Heart left ventricle (tissue), 13 donors: Measurements from ENCODE around the gene CCNA2.

ENCODE experiments used
- POLR2A ChIP-seq, 2 donors: fragments of 450-650 bp; IDR thresholded peaks; one replicate each; pipeline ENCODE4 v1.6.1; 2017; ENCODE audit warnings: antibody characterized with exemption in 2 of 2, mild to moderate bottlenecking in 2 of 2, moderate library complexity in 2 of 2
- TF ChIP-seq, protein P1 (sequence below), 12 donors: fragments of 200-600 bp; sonication (generic) in 4 of 12; IDR thresholded peaks; one replicate each; pipeline versions ENCODE4 v1.5.0 to v1.8.0; 2018 to 2022; ENCODE audit warnings: antibody characterized with exemption in 12 of 12, mild to moderate bottlenecking in 5 of 12
- donor health status: ischemic (EF 13 %, LVEDD 7.1; RV severe dilation, severe dysfunction).
- donor health status: DM: no; HTN: yes; CAD: no.
- donor health status: DM: no; HTN: no; CAD: no.
- donor health status: ischemic (EF 25% LVEDD 6.9; RV normal size, moderate dysfunction).
- donor health status: ischemic (EF 25% LVEDD 5.7; RV mildly dilated, moderate dysfunction).
- donor health status: ischemic (EF 35%, LVEDD 5.7; RV mildly dilated, moderate dysfunction).
- donor health status: nonischemic (EF 11% LVEDD 7.7; RV severe dilation, severe dysfunction).
- donor health status: DM: yes; HTN: yes; CAD: no.
- donor health status: PGD.
- donor health status: ischemic (EF 29% LVEDD 5.4; RV normal size, mild dysfunction).
- donor health status: nonischemic (EF 23%, LVEDD 6.1; RV moderate dilation, normal function).

DNA sequence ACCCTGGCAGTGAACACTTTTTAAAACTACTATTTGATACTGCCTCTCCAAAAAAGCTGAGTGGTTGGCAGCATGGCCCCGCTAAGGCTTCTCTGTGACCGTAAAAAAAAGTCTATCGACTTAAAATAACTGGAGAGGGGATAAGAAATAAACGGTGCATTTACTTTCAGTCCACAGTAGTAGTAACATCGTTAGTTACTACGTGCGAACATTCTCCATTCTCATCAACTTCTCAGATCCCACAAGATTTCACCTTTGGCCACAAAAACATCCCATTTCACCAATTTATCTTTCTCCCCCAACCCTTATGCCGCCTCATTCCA lies 23.1 kb downstream of the CCNA2 start:
- TF ChIP-seq POLR2A (IDR thresholded peaks at IDR 0.05) = no peak
- TF ChIP-seq, protein P1, sequence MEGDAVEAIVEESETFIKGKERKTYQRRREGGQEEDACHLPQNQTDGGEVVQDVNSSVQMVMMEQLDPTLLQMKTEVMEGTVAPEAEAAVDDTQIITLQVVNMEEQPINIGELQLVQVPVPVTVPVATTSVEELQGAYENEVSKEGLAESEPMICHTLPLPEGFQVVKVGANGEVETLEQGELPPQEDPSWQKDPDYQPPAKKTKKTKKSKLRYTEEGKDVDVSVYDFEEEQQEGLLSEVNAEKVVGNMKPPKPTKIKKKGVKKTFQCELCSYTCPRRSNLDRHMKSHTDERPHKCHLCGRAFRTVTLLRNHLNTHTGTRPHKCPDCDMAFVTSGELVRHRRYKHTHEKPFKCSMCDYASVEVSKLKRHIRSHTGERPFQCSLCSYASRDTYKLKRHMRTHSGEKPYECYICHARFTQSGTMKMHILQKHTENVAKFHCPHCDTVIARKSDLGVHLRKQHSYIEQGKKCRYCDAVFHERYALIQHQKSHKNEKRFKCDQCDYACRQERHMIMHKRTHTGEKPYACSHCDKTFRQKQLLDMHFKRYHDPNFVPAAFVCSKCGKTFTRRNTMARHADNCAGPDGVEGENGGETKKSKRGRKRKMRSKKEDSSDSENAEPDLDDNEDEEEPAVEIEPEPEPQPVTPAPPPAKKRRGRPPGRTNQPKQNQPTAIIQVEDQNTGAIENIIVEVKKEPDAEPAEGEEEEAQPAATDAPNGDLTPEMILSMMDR (IDR thresholded peaks at IDR 0.05) = no peak
